Islet precursor cell (in vitro differentiated cells): ENCODE results near the gene STOML3.

Source experiments
- DNase-seq: peaks from one replicate; pipeline ENCODE4 v3.0.0-alpha.2; 2018

The STOML3 gene

GRCh38 chr13:38980750-38981078 is 9.9 kb downstream of the STOML3 start:
- no peak for DNase-seq

- DNase-seq = peak; percentile 78
Measured at GRCh38 chr13:38979891-38980749, 10.5 kb downstream of the STOML3 start.

GRCh38 chr13:38970380-38971051 is 20.1 kb downstream of the STOML3 start:
- no peak for DNase-seq

GRCh38 chr13:38969187-38969586 is 21.4 kb downstream of the STOML3 start:
- DNase-seq = no peak

GRCh38 chr13:38967446-38967845 is 23.2 kb downstream of the STOML3 start:
- DNase-seq = no peak

GRCh38 chr13:38965281-38965680 is 25.4 kb downstream of the STOML3 start:
- no peak for DNase-seq

- no peak for DNase-seq
Measured at GRCh38 chr13:38960175-38960574, 30.5 kb downstream of the STOML3 start.

GRCh38 chr13:38957794-38958592 is 32.6 kb downstream of the STOML3 start:
- DNase-seq = no peak

GRCh38 chr13:38954844-38955243 is 35.8 kb downstream of the STOML3 start:
- DNase-seq = no peak

- no peak for DNase-seq
Measured at GRCh38 chr13:38954291-38954690, 36.3 kb downstream of the STOML3 start.

GRCh38 chr13:38952827-38953226 is 37.8 kb downstream of the STOML3 start:
- no peak for DNase-seq

- DNase-seq = no peak
Measured at GRCh38 chr13:38951525-38952313, 38.9 kb downstream of the STOML3 start.

GRCh38 chr13:38950987-38951386 is 39.6 kb downstream of the STOML3 start:
- DNase-seq = no peak

- DNase-seq = peak; percentile 80
Measured at GRCh38 chr13:38947054-38947453, 43.6 kb downstream of the STOML3 start.

GRCh38 chr13:38944219-38944618 is 46.4 kb downstream of the STOML3 start:
- no peak for DNase-seq

- DNase-seq = no peak
Measured at GRCh38 chr13:38943231-38943630, 47.4 kb downstream of the STOML3 start.

GRCh38 chr13:38941353-38941945 is 49.2 kb downstream of the STOML3 start:
- DNase-seq = no peak

GRCh38 chr13:38933786-38934185 is 56.8 kb downstream of the STOML3 start:
- no peak for DNase-seq

- no peak for DNase-seq
Measured at GRCh38 chr13:38922170-38922569, 68.5 kb downstream of the STOML3 start.

- no peak for DNase-seq
Measured at GRCh38 chr13:38921081-38921480, 69.5 kb downstream of the STOML3 start.
